ENCODE results near the gene ARRDC5. TPM values are rescaled to one million over a fixed set of nuclear protein-coding genes. Genes with fewer than 3 reads are reported as not detected.
"Not testable (repeated sequence)": the region's sequence is repeated elsewhere in the genome, so short reads cannot be mapped to it uniquely, and the experiment has no call there.

ARRDC5 gene
- total RNA-seq, 1 donor, result 6.2 TPM

DNA sequence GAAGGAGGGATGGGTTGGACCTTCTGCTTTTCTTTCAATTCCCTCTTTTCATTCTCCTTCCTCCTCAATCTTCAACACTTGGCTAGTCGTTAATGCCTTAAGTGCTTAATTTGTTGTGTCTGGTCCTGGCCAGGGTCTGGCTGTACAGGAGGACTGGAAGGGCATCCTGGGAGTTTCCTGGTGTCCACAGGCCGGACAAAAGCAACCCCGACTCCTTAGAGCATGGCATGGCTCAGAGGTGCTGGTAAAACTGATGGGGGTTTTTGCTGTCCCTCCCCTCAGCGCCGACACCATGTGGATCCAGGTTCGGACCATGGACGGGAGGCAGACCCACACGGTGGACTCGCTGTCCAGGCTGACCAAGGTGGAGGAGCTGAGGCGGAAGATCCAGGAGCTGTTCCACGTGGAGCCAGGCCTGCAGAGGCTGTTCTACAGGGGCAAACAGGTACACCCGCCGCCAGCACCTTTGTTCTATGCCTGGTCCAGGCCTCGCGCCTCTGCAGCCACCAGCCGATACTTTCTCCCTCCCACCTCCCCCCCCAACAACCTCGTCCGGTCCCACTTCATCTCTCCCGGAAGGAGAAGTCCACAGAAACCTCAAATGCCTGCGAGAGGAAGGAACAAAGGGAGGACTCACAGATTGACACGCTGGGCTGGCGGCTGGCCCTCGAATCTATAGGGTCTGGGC lies 8.0 kb upstream of the ARRDC5 start:
- peak in 2 of 3 donors; percentile 45 to 46 for DNase-seq (ENCODE audit: low read depth in 2 of 3, low spot score in 2 of 3)

DNA sequence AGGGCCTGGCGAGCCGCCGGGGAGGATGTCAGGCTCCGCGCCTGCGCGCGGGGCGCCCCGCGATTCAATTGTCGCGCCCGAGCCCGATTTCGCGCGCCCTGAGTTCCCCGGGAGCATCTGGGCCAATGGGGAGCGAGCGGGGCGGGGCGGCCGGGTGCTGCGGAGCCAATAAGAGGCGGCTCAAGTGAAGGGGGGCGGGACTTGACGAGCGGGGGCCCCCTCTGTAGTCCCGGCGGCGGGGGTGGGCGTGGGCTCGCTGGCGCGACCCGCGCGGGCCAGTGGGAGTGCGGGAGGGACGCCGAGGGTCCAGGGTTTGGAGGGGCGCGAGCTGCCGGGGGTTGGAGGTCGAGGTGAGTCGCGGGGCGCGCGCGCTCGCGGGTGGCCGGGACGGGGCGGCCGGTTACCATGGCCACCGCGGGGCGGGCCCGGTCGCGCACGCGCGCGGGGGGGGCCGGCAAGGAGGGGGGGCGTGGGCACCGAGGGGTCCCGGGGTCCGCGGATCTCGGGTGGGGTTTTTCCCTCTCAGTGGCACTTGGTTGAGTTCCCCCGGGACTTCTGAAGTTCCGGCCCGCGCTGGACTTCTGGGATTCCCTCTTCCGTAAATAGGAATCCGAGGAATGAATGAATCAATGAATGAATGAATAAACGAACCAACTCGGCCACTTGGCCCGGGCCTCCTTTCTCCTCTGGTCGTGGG lies 7.3 kb upstream of the ARRDC5 start:
- DNase-seq (ENCODE audit: low read depth in 2 of 3, low spot score in 2 of 3), result peak; percentile 79 to 94 (median 88)

DNA sequence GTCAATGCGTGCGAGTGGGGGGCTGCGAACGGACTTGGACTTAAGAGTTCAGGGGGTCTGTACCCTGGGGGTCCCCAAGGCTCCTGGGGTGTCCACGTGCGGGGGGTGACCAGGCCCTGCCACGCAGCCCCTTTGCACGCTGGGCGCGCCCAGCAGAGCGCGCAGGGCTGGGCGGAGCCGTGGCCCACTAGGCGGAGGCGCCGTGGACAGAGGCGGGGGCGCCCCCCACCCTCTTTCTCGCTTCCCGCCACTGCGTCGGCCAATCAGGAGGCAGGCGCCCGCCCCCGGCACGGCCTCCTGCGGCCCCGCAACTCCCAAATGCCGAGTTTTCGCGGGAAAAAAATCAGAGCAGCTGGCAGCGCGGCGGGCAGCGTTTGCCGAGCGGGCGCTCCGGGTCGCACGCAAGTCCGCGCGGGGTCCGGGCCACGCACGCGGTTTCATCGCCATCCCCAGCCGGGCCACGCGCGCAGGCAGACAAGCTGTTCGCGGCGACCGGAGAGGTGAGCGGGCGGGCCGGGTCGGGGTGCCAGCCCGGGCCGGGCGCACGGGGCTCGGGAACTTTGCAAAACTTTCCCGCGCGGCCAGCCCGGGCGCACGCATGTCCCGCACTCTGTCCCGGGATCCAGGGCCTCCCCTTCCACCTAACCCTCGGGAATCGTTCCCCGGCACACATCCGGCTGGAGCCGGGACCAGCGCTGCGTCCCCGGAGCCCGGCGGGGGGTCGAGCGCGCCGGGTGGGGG lies 6.6 kb upstream of the ARRDC5 start, which contains the start of gene UHRF1:
TSS of gene UHRF1 (plus strand) at position 346 of the 741 bp plus-strand sequence. CDS start 1,385 bp downstream, outside the sequence.
- no peak for DNase-seq (ENCODE audit: low read depth in 2 of 3, low spot score in 2 of 3)

DNA sequence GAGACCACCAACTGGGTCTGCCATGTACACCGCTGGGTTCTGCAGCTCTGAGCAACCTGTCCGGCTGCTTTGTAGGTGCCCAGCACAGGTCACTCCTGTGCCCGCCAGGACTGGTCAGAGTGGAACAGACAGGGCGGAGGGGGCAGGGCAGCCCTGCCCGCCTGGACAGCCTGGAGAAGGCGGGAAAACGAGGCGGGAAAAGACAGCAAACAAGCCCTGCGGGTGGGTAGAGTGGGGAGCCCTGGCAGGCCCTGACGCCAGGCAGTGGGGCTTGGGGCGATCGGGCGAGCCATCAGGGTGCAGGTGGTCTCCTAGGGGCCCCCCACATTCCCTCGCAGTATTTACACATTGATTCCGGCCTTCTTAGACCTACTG lies 6.1 kb upstream of the ARRDC5 start:
- no peak for DNase-seq (ENCODE audit: low read depth in 2 of 3, low spot score in 2 of 3)

GRCh38 chr19:4908360-4908759 lies 5.7 kb upstream of the ARRDC5 start:
- no peak for DNase-seq (ENCODE audit: low read depth in 2 of 3, low spot score in 2 of 3)

DNA sequence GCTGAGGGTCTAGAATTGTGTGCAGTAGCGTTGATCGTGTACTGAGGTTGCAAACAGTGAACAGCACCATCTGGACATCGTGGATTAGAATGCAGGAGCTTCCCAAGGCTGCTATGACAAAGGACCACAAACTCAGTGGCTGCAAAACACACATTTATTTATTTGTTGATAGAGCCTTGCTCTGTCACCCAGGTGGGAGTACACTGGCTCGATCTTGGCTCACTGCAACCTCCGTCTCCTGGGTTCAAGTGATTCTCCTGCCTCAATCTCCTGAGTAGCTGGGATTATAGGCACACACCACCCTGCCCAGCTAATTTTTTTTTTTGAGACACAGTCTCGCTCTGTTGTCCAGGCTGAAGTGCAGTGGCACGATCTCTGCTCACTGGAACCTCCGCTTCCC lies 4.3 kb upstream of the ARRDC5 start:
- no peak for DNase-seq (ENCODE audit: low read depth in 2 of 3, low spot score in 2 of 3)

GRCh38 chr19:4904481-4904880 lies 1.8 kb upstream of the ARRDC5 start:
- no peak for DNase-seq (ENCODE audit: low read depth in 2 of 3, low spot score in 2 of 3)

DNA sequence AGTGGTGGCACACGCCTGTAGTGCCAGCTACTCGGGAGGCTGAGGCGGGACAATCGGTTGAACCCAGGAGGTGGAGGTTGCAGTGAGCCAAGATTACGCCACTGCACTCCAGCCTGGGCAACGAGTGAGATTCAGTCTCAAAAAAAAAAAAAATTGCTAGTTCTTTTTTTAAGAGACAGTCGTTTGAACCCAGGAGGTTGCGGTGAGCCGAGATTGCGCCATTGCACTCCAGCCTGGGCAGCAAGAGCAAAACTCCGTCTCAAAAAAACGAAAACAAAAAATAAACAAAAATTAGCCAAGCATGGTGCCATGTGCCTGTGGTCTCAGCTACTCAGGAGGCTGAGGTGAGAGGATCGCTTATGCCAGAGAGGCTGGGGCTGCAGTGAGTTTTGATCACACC lies 1.8 kb downstream of the ARRDC5 start:
- DNase-seq (ENCODE audit: low read depth in 2 of 3, low spot score in 2 of 3), result not testable (repeated sequence)

DNA sequence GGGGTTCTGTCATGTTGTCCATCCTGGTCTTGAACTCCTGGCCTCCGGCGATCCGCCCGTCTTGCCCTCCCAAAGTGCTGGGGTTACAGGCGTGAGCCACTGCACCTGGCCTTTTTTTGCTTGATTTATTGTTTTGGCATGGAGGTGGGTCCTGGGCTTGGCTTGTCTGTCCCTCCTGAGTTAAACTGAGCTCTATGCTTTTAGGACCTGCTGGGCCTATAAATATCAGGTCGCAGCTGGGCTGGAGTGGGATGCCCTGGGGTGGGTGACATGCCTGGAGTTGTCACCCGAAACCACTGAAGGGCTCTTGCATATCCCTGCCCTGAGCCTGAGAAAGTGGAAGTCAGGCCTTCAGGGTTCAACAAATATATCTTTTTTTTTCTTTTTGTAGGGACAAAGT lies 5.5 kb downstream of the ARRDC5 start:
- no peak for DNase-seq (ENCODE audit: low read depth in 2 of 3, low spot score in 2 of 3)

DNA sequence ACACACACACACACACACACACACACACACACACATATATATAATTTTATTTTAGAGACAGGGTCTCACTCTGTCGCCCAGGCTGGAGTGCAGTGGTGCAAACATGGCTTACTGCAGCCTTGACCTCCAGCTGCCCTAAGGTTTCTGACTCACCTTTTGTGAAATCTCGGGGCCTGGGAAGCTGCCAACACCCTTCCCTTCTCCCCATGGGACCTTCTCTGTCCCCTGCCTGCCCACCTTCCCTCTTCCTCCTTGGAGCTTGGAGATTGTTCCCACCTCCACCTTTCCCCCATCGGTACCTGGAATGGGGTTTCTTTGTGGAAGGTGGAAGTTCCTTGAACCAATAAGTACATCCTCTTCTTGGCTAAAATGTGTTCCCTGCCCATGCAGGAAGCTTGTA lies 6.3 kb downstream of the ARRDC5 start:
- no peak for DNase-seq (ENCODE audit: low read depth in 2 of 3, low spot score in 2 of 3)

- not testable (repeated sequence) for DNase-seq (ENCODE audit: low read depth in 2 of 3, low spot score in 2 of 3)
These were observed 9.7 kb downstream of the ARRDC5 start for GRCh38 chr19:4892962-4893361.

- DNase-seq (ENCODE audit: low read depth in 2 of 3, low spot score in 2 of 3), result no peak
These were observed 11.6 kb downstream of the ARRDC5 start for GRCh38 chr19:4891066-4891465.

DNA sequence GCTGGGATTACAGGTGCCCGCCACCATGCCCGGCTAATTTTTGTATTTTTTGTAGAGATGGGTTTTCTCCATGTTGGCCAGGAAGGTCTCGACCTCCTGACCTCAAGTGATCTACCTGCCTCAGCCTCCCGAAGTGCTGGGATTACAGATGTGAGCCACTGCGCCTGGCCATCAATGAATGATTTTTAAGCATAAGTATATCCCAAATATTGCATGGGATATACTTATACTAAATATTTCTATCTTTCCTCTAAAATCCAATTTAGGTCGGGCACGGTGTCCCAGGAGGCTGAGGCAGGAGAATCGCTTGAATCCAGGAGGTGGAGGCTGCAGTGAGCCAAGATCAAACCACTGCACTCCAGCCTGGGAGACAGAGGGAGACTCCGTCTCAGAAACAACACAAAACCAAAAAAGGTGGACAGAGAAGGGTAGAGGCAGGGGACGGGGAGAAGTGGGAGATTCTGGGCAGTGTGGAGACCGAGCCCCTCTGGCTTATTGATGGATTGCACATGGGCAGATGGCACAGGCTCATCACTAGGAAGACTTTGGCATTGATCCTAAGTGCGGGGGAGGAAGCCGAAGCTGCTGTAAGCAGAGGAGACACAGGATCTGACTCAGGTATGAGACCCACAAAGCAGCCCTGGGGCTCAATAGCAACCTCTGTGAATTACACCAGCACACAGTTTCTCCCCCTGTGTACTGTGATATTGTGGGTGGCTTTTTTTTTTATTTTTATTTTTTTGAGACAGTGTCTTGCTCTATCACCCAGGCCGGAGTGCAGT lies 13.5 kb downstream of the ARRDC5 start:
- no peak for DNase-seq (ENCODE audit: low read depth in 2 of 3, low spot score in 2 of 3)

DNA sequence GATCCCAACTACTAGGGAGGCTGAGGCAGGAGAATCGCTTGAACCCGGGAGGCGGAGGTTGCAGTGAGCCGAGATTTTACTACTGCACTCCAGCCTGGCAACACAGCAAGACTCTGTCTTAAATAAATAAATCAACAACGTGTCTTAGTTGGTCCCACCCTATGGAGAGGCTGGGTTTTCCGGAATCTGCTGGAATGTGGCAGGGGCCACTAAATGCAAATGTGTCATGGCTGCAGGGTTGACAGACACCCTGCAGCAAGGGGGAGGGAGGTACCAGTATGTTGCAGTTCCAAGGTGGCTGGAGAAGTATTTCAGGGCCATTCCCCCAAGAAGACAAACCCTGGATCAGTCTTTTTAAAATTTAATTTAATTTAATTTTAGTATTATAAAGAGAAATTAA lies 14.9 kb downstream of the ARRDC5 start:
- DNase-seq (ENCODE audit: low read depth in 2 of 3, low spot score in 2 of 3), result not testable (repeated sequence)

DNA sequence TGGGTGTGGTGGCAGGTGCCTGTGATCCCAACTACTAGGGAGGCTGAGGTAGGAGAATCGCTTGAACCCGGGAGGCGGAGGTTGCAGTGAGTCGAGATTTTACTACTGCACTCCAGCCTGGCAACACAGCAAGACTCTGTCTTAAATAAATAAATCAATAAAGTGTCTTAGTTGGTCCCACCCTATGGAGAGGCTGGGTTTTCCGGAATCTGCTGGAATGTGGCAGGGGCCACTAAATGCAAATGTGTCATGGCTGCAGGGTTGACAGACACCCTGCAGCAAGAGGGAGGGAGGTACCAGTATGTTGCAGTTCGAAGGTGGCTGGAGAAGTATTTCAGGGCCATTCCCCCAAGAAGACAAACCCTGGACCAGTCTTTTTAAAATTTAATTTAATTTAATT lies 17.7 kb downstream of the ARRDC5 start:
- DNase-seq (ENCODE audit: low read depth in 2 of 3, low spot score in 2 of 3), result not testable (repeated sequence)

DNA sequence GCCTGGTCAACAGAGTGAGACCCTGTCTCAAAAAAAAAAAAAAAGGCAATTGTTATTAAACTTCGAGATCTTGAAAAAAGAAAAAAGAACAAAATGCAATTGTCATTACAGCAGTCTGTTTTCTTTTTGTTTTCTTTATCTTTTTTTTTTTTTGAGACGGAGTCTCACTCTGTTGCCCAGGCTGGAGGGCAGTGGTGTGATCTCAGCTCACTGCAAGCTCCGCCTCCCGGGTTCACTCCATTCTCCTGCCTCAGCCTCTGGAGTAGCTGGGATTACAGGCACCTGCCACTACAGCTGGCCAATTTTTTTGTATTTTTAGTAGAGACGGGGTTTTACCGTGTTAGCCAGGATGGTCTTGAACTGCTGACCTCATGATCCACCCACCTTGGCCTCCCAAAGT lies 19.8 kb downstream of the ARRDC5 start:
- not testable (repeated sequence) for DNase-seq (ENCODE audit: low read depth in 2 of 3, low spot score in 2 of 3)

DNA sequence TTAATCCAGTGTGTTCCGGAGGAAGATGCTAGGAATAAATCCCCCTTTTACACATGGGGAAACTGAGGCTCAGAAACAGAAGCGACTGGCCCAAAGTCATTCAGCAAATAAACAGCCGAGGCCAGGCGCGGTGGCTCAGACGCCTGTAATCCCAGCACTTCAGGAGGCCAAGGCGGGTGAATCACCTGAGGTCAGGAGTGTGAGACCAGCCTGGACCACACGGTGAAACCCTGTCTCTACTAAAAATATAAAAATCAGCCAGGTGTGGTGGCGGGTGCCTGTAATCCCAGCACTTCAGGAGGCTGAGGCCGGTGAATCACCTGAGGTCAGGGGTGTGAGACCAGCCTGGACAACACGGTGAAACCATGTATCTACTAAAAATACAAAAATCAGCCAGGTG lies 23.7 kb downstream of the ARRDC5 start:
- DNase-seq (ENCODE audit: low read depth in 2 of 3, low spot score in 2 of 3), result no peak

DNA sequence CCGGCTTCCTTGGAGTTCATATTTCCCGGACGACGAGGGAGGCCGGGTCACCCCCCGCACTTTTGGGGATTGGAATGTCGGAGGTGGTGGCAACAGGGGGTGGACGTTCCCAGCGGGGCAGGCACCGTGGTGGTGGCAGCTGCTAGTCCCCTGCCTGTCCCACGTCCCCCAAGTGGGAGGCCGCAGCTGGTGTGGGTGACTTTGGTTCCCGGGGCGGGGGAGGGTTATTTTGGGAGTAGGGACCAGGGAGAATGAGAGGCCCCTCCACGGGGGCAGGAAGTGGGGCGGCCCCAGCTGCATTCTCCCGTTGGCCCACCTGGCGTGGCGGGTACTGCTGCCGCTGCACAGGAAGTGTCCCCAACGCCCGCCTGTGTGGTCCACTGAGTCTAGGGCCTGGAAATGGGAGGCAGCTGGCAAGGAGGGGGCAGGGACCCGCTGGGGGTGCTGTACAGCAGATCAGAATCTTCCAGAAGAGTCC lies 24.2 kb downstream of the ARRDC5 start:
- peak in 2 of 3 donors; percentile 16 to 52 for DNase-seq (ENCODE audit: low read depth in 2 of 3, low spot score in 2 of 3)

GRCh38 chr19:4877753-4878490 lies 24.8 kb downstream of the ARRDC5 start:
- DNase-seq (ENCODE audit: low read depth in 2 of 3, low spot score in 2 of 3), result peak in 1 of 3 donors; percentile 29

GRCh38 chr19:4873930-4874329 lies 28.8 kb downstream of the ARRDC5 start:
- DNase-seq (ENCODE audit: low read depth in 2 of 3, low spot score in 2 of 3), result no peak
